Nephron (organoid): ENCODE measurements around the gene CD70.
"Not testable (repeated sequence)": the region's sequence is repeated elsewhere in the genome, so short reads cannot be mapped to it uniquely, and the experiment has no call there.

ENCODE experiments used
- H3K27ac Mint-ChIP-seq, 3 experiments: 2 replicates each; pipeline ENCODE4 v1.8.0; 2020; ENCODE audit warnings: mixed read lengths in 3 of 3, mild to moderate bottlenecking in 2 of 3, moderate library complexity in 1 of 3
- H3K27me3 Mint-ChIP-seq: 2 replicates; pipeline ENCODE4 v1.8.0; 2021; ENCODE audit warnings: low read depth, mild to moderate bottlenecking, moderate library complexity, mixed read lengths
- H3K36me3 Mint-ChIP-seq: 2 replicates; pipeline ENCODE4 v1.8.0; 2020; ENCODE audit warnings: low read depth, mixed read lengths
- H3K4me1 Mint-ChIP-seq: 2 replicates; pipeline ENCODE4 v1.8.0; 2020; ENCODE audit warnings: mixed read lengths
- H3K4me3 Mint-ChIP-seq, 3 experiments: 2 replicates each; pipeline ENCODE4 v1.8.0; 2020; ENCODE audit warnings: mild to moderate bottlenecking in 3 of 3, mixed read lengths in 3 of 3, moderate library complexity in 2 of 3
- H3K9me3 Mint-ChIP-seq: 2 replicates; pipeline ENCODE4 v1.8.0; 2020; ENCODE audit warnings: mixed read lengths
- TF ChIP-seq, protein P1 (sequence below), 3 experiments: fragments of 200-600 bp; sonication (generic); IDR thresholded peaks; one replicate each; pipeline ENCODE4 v1.5.0; 2021; ENCODE audit warnings: antibody characterized with exemption in 3 of 3; ENCODE audit not compliant: unreplicated experiment in 3 of 3

CD70 gene

GRCh38 chr19:6617374-6617773 is 26.4 kb upstream of the CD70 start:
- H3K27ac Mint-ChIP-seq = no peak overlapping the region

GRCh38 chr19:6616011-6616410 is 25.1 kb upstream of the CD70 start:
- TF ChIP-seq, protein P1, sequence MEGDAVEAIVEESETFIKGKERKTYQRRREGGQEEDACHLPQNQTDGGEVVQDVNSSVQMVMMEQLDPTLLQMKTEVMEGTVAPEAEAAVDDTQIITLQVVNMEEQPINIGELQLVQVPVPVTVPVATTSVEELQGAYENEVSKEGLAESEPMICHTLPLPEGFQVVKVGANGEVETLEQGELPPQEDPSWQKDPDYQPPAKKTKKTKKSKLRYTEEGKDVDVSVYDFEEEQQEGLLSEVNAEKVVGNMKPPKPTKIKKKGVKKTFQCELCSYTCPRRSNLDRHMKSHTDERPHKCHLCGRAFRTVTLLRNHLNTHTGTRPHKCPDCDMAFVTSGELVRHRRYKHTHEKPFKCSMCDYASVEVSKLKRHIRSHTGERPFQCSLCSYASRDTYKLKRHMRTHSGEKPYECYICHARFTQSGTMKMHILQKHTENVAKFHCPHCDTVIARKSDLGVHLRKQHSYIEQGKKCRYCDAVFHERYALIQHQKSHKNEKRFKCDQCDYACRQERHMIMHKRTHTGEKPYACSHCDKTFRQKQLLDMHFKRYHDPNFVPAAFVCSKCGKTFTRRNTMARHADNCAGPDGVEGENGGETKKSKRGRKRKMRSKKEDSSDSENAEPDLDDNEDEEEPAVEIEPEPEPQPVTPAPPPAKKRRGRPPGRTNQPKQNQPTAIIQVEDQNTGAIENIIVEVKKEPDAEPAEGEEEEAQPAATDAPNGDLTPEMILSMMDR (IDR thresholded peaks at IDR 0.05; ENCODE audit: unreplicated experiment in 3 of 3) = no peak
- Mint-ChIP-seq H3K9me3 (peaks cover 28% of the 10 kb centered on the region), H3K4me1 (no peaks in the 10 kb centered on the region), H3K27ac (no peak overlapping the region), H3K36me3 (no peaks in the 10 kb centered on the region), H3K27me3 (peaks cover 20% of the 10 kb centered on the region), H3K4me3 (no peak overlapping the region)

More at GRCh38 chr19:6617374-6617773, 26.4 kb upstream of the CD70 start:
- Mint-ChIP-seq H3K27me3 (peaks cover 8% of the 10 kb centered on the region), H3K9me3 (peaks cover 32% of the 10 kb centered on the region), H3K4me1 (no peaks in the 10 kb centered on the region), H3K4me3 (no peak overlapping the region), H3K36me3 (no peaks in the 10 kb centered on the region)
- TF ChIP-seq, protein P1 (IDR thresholded peaks at IDR 0.05; ENCODE audit: unreplicated experiment in 3 of 3) = no peak

DNA sequence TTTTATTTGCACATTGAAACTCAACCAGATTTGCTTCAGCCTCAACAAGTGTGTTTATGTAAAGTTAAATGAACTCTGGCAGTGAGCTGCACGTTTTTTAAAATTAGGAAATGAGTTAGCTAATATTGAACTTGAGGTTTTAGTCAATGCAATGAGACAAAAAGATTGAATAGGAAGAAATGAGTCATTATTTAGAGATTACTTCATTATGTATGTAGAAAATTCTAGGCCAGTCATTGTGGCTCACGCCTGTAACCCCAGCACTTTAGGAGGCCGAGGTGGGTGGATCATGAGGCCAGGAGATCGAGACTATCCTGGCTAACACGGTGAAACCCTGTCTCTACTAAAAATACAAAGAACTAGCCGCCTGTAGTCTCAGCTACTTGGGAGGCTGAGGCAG is 22.8 kb upstream of the CD70 start:
- Mint-ChIP-seq H3K4me1 (peaks cover 5% of the 10 kb centered on the region), H3K9me3 (peaks cover 19% of the 10 kb centered on the region), H3K36me3 (no peaks in the 10 kb centered on the region)

GRCh38 chr19:6610934-6611852 is 20.2 kb upstream of the CD70 start:
- peaks cover 34% of the 10 kb centered on the region for H3K27me3 Mint-ChIP-seq
- H3K4me1 Mint-ChIP-seq = peaks cover 5% of the 10 kb centered on the region
- TF ChIP-seq, protein P1 (IDR thresholded peaks at IDR 0.05; ENCODE audit: unreplicated experiment in 3 of 3) = no peak
- H3K4me3 Mint-ChIP-seq = no peak overlapping the region
- no peak overlapping the region for H3K27ac Mint-ChIP-seq
- H3K9me3 Mint-ChIP-seq = peaks cover 7% of the 10 kb centered on the region
- no peaks in the 10 kb centered on the region for H3K36me3 Mint-ChIP-seq

More for the DNA sequence above, 22.8 kb upstream of the CD70 start:
- Mint-ChIP-seq H3K27me3 (peaks cover 34% of the 10 kb centered on the region), H3K27ac (no peak overlapping the region), H3K4me3 (no peak overlapping the region)
- TF ChIP-seq, protein P1 (IDR thresholded peaks at IDR 0.05; ENCODE audit: unreplicated experiment in 3 of 3) = no peak

DNA sequence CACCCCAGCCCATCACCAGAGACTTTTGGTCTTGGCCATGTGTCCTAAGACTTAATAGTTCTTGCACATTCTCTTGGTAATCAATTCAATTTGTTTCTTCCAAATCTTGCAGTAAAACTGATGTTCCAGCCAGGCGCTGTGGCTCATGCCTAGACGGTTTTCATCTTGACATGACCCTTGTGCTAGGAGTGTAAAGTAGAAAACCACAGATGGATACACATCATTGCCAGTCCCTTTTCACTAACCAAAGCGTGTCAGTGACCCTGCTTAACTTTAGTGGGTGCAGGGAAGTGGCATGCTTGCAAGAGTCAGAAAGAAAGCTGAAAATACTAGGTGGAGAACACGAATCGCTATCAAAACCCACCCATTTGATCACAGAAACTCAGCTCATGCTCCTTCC is 18.0 kb upstream of the CD70 start:
- no peak overlapping the region for H3K27ac Mint-ChIP-seq
- H3K9me3 Mint-ChIP-seq = peaks cover 2% of the 10 kb centered on the region
- H3K4me3 Mint-ChIP-seq = no peak overlapping the region
- peaks cover 5% of the 10 kb centered on the region for H3K4me1 Mint-ChIP-seq
- no peaks in the 10 kb centered on the region for H3K36me3 Mint-ChIP-seq
- TF ChIP-seq, protein P1 (IDR thresholded peaks at IDR 0.05; ENCODE audit: unreplicated experiment in 3 of 3) = no peak
- peaks cover 33% of the 10 kb centered on the region for H3K27me3 Mint-ChIP-seq

DNA sequence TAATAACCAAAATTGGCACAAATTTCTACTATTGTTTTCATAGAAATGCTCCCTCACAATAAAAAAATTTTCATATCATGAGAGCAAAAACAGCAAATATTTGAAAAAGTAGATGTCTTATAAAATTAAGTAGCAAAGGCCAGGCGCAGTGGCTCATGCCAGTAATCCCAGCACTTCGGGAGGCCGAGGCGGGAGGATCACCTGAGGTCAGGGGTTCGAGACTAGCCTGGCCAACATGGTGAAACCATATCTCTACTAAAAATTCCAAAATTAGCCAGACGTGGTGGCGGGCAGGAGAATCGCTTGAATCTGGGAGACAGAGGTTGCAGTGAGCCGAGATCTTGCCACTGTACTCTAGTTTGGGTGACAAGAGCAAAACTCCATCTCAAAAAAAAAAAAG is 17.2 kb upstream of the CD70 start:
- not testable (repeated sequence) for H3K27ac Mint-ChIP-seq, H3K36me3 Mint-ChIP-seq, H3K4me3 Mint-ChIP-seq, H3K4me1 Mint-ChIP-seq, H3K9me3 Mint-ChIP-seq
- H3K27me3 Mint-ChIP-seq = peaks cover 35% of the 10 kb centered on the region

DNA sequence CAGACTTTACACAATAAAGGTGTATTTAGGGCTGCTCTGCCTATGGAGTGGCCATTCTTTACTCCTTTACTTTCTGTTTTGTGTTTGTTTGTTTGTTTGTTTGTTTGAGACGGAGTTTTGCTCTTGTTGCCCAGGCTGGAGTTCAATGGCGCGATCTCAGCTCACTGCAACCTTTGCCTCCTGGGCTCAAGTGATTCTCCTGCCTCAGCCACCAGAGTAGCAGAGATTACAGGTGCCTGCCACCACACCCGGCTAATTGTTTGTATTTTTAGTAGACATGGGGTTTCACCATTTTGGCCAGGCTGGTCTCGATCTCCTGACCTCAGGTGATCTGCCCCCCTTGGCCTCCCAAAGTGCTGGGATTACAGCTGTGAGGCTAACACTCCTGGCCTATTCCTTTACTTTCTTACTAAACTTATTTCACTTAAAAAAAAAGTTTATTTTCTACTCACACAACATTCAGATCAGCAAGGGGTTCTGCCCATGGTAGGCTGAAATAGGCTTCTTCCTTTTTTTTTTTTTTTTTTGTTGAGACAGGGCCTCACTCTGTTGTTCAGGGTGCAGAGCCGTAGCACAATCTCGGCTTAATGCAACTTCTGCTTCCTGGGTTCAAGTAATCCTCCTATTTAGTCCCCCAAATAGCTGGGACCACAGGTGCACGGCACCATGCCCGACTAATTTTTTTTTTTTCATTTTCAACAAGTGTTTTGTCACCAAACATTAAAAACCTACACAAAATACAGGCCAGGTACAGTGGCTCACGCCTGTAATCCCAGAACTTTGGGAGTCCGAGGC is 15.5 kb upstream of the CD70 start:
- H3K4me1 Mint-ChIP-seq, H3K9me3 Mint-ChIP-seq, H3K27ac Mint-ChIP-seq, H3K4me3 Mint-ChIP-seq, H3K36me3 Mint-ChIP-seq: not testable (repeated sequence)
- H3K27me3 Mint-ChIP-seq = peaks cover 38% of the 10 kb centered on the region
